Chondrocyte (in vitro differentiated cells): ENCODE results near the gene CDH15. TPM values are rescaled to one million over a fixed set of nuclear protein-coding genes. Genes with fewer than 3 reads are reported as not detected.

Experiments
- DNase-seq: peaks from one replicate; pipeline ENCODE4 v3.0.0; 2021; ENCODE audit warnings: mixed read lengths, low spot score
- H3K27ac Mint-ChIP-seq: one replicate; pipeline ENCODE4 v1.8.0; 2021; ENCODE audit warnings: mild to moderate bottlenecking, moderate library complexity, mixed read lengths; ENCODE audit not compliant: unreplicated experiment
- H3K27me3 Mint-ChIP-seq: 2 replicates; pipeline ENCODE4 v1.8.0; 2021; ENCODE audit warnings: low read depth, mixed read lengths
- H3K36me3 Mint-ChIP-seq: 2 replicates; pipeline ENCODE4 v1.8.0; 2021; ENCODE audit warnings: low read depth, mixed read lengths
- H3K4me1 Mint-ChIP-seq: 2 replicates; pipeline ENCODE4 v1.8.0; 2021; ENCODE audit warnings: low read depth, mild to moderate bottlenecking, mixed read lengths
- H3K4me3 Mint-ChIP-seq: one replicate; pipeline ENCODE4 v1.8.0; 2021; ENCODE audit warnings: mild to moderate bottlenecking, moderate library complexity, mixed read lengths; ENCODE audit not compliant: unreplicated experiment
- H3K9me3 Mint-ChIP-seq: 2 replicates; pipeline ENCODE4 v1.8.0; 2021; ENCODE audit warnings: low read depth, mixed read lengths
- CTCF ChIP-seq: fragments of 200-600 bp; sonication (generic); IDR thresholded peaks from 2 replicates; pipeline ENCODE4 v1.5.0; 2021; ENCODE audit warnings: antibody characterized with exemption, mild to moderate bottlenecking, moderate library complexity
- total RNA-seq: library from RNA; stranded (reverse); gene quantifications from 3 replicates; pipeline ENCODE4 v1.2.1, GENCODE V29; 2021

CDH15 gene
- total RNA-seq, 1 donor from 2014 or later: 0.20 TPM

DNA sequence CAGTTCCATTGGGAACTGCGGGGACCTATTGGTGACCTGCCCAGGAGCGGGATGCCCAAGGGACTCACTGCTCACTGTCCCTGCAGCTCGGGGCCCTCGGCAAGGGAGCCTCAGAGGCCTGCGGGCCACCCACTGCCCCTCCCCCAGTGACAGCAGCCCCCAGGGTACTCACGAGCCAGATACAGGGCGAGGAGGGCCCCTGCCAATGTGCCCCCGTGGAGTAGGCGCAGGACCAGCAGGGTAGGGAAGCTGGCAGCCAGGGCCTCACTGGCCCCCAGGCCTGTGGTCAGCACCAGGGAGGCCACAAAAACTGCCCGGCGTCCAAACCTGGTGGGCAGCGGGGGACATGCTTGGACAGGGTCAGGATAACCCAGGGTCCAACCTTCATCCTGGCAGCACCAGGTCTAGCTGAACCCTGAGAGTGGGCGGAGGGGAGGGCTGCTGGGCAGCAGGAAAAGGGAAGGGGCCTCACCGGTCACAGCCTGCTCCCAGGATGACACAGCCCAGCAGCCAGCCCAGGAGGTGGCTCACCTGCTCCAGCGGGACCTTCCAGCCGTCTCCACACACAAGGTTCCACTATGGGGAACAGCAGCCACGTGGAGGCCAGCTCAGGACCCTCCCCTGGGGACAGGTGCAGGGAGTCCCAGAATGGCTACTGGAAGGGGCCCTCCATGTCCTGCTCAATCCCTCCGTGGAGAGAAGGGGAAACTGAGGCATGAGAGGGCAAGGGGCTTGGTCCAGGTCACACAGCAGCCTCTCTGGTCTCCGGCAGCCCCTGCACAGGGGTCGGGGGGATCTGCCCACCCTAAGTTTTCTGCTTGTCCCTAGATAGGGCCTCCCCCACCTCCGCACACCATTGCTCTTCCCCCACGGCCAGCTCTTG, 27.9 kb downstream of the CDH15 start:
- H3K4me3 Mint-ChIP-seq: no peak overlapping the region
- peaks cover 3% of the 10 kb centered on the region for H3K36me3 Mint-ChIP-seq
- H3K9me3 Mint-ChIP-seq: peaks cover 9% of the 10 kb centered on the region
- no peak for TF ChIP-seq CTCF
- peaks cover 7% of the 10 kb centered on the region for H3K4me1 Mint-ChIP-seq
- peaks cover 27% of the 10 kb centered on the region for H3K27me3 Mint-ChIP-seq
- DNase-seq: peak; percentile 75
- no peak overlapping the region for H3K27ac Mint-ChIP-seq

GRCh38 chr16:89200124-89200849, 28.7 kb downstream of the CDH15 start, which contains the start of gene SLC22A31:
TSS of gene SLC22A31 (minus strand) at chr16:89200537. CDS start at chr16:89200501, 36 bp downstream.
- Mint-ChIP-seq H3K4me3 (peak within 1 kb of the TSS; percentile 40), H3K36me3 (peaks cover 3% of the 10 kb centered on the region), H3K9me3 (peaks cover 9% of the 10 kb centered on the region), H3K27me3 (peaks cover 33% of the 10 kb centered on the region), H3K4me1 (peaks cover 7% of the 10 kb centered on the region), H3K27ac (no peak within 1 kb of the TSS)
- no peak for TF ChIP-seq CTCF
- DNase-seq: peak; percentile 88

DNA sequence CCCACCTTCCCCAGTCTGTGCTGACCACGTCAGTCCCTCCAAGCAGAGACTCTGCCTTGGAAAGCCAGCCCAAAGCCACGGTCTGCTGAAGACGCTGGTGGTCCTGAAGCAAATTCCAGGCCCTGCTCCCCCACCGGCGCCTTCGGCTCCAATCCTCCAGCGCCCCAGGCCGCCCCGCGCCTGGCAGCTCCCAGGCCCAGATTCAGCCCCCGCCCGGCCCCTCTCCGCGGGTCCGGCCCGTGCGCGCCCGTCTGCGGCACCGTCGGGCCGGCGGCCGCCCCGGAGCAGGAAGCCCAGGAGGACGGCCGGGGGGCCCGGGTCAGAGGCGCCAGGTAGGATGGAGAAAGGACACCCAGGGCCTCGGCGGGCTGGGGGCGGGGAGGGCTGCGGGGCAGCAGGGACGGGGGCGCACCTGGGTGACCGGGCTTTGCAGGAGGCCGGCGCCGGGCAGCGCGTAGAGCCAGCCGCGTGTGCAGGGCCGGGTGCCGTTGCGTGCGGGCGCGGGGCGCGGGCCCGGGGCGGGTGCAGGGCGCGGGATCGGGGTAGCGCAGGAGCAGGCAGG, 29.4 kb downstream of the CDH15 start:
- DNase-seq: peak; percentile 82
- Mint-ChIP-seq H3K36me3 (peaks cover 3% of the 10 kb centered on the region), H3K27me3 (peaks cover 33% of the 10 kb centered on the region), H3K9me3 (peaks cover 9% of the 10 kb centered on the region), H3K4me1 (peaks cover 7% of the 10 kb centered on the region), H3K27ac (no peak overlapping the region), H3K4me3 (peak overlapping the region; percentile 40)
- TF ChIP-seq CTCF: no peak

- Mint-ChIP-seq H3K4me3 (peak overlapping the region; percentile 41), H3K27me3 (peaks cover 33% of the 10 kb centered on the region), H3K9me3 (peaks cover 9% of the 10 kb centered on the region), H3K36me3 (peaks cover 3% of the 10 kb centered on the region), H3K27ac (no peak overlapping the region), H3K4me1 (peaks cover 7% of the 10 kb centered on the region)
- DNase-seq: peak; percentile 79
- no peak for TF ChIP-seq CTCF
Observed at GRCh38 chr16:89201439-89202377, 30.2 kb downstream of the CDH15 start.
